Cardiac septum (tissue), 1 donor: Measurements from ENCODE around the gene FLNC. TPM values are rescaled to one million over a fixed set of nuclear protein-coding genes. Genes with fewer than 3 reads are reported as not detected.

Experiments
- DNase-seq: peaks from one replicate; pipeline ENCODE4 v3.0.0-alpha.2; 2020; ENCODE audit warnings: low spot score
- intact Hi-C: fragments of 100-400 bp; cut with DNase I; formaldehyde crosslinking; loops from one replicate; pipeline ENCODE4 v1.14.0; 2022
- total RNA-seq: library from RNA; stranded (reverse); fragmentation: NEBNext Ultra II Directional; extraction: Animal tissue kit (Norgen Biotek cat#: 25700); gene quantifications from one replicate; pipeline ENCODE4 v1.2.1, GENCODE V29; 2021
- donor health status: DM: no; HTN: no; CAD: no.

Gene FLNC
- total RNA-seq, 1 donor from 2014 or later = 1,261 TPM

DNA sequence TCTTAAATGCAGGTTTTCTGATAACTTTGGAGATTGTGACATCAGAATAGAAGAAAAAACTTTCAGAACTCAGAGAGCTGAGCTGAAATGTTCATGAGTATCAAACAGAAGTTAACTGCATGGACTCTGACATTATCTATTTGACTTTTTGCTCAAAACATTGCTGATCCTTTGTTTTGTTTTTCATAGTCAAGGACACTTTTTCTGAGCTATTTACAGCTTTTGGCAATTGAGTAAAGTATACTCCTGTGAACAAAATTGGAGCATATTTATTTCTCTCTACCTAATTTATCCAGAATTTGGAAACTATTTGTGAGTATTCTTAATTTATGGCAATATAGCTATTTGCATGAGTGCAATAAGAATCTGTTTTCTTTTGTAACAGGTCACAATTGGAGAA, 69.2 kb downstream of the FLNC start:
- no peak for DNase-seq
- intact Hi-C loops = no loop called here

DNA sequence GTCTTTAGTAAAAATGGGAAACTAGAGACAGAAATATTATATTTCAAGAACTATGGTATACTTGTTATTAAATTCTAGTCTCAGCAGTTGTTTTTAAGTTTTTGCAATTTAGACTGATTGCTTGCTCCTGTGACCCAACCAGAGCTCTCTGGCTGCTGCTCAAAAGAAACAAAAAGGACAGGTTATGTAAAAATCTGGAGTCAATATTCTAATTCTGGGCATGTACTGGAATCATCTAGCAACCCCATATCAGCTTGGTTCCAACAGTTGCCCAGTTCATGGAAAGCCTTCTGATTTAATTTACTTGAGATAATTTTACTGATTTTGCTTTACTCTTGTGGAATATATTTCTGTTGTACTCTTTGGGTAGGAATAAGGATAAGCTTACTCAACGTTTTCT, 70.0 kb downstream of the FLNC start:
- DNase-seq = no peak
- intact Hi-C loops = no loop called here

DNA sequence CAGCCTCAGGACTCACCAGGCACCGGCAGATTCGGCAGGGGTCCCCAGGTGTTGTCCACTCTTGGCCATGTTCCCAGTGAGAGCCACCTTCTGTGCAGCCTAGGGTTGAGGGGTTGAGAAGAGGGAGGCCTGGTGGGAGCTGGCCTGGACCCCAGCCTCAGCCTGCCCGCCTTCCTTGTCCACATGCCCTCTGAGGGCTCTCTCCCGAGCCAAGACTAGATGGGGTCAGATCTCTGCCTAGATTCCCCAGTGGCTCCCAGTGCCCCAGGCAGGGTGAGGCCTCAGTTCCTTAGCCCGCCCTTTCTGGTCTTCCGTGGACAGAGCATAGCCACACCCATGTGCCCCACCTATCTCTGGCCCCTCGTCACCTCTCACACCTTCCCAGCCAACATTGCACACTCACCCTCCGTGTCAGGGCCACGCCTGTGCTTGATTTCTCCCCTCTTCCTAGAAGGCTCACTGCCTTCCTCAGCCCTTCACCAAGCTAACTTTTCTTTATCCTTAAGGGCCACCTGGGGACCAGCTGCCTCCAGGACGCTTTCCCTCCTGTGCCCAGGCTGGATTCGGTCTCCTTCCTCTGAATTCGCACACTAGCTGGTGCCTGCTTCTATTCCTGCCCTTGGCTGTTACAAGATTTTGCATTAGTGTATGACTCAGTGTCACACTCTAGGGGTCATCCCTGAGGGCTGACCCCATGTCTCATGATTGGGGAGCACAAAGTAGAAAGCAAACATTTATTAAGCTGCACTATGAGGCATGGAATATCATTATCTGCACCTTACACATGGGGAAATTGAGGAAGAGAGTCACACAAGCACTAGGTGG, 72.8 kb downstream of the FLNC start:
- no peak for DNase-seq
- intact Hi-C loops = no loop called here

DNA sequence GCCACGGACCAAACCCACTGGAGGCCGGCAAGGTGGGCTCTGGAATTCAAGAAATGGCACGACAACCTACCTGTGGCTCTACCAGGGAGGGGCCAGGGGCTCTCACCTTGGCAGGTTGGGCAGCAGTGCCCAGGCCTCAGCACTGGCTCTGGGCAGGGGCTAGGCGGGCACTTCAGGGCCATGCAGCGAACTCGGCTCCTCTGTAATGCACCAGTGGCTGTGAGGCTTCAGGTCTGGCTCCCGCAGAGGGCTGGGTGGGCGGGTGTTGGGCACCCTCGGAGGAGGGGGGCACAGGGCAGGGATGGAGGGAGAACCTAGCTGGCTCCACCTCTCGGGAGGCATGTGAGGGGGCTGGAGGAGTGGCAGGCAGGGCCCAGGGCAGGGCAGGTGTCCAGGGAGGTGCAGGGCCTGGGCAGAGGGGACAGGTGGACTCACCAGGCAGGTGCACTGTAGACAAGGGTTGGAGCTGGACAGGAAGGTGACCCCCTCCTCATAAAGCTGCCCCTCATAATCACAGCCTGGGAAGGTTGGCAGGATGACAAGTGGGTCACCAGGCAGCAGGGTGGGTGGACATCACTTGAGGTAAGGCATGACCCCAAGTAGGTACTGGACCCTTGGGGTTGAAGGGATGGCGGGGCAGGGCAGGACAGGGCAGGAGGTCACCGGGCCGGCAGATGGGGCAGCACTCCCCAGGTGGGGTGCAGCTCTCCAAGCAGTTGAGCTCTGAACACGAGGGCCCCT, 73.6 kb downstream of the FLNC start:
- DNase-seq = no peak
- intact Hi-C loops = no loop called here

DNA sequence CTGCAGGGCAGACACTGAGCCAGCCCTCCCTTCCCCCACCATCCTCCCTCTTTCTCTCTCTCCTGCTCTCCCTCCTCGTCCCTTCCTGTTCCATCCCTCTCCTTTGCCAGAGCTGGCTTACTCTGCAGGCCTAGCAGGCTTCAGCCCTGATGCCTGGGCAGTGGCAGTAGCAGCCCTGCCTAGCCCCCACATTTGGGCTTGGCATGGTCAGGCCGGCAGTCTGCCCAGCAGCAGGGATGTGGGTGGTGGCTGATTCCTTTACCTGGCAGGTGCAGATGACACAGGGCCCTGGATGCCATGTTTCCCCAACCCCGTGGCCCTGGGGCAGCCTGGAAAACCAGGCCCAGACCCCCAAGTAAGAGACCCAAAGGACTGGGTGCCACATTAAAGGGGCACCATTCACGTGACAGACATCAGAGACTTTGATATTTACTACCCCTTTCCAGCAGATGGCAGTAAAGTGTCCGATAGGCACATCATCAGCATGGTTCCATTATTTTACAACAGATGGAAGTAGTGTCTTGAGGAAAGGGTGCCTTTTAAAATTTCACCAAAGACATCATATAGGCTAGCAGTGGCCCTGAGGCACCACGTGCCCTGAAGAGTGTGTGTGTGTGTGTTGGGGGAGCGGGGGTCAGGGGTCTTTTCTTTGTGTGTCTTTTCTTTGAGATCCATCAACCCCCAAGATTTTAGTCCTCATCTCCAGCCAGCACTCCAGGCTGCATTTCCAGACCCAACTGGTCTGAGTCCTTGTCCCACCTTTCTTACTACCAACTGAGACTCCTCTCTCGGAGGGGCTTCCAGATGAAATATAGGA, 74.4 kb downstream of the FLNC start:
- intact Hi-C loops = loop anchor here (5.0 kb wide), 1 partner anchor 188 kb away; no protein-coding TSS in a partner anchor
- no peak for DNase-seq

DNA sequence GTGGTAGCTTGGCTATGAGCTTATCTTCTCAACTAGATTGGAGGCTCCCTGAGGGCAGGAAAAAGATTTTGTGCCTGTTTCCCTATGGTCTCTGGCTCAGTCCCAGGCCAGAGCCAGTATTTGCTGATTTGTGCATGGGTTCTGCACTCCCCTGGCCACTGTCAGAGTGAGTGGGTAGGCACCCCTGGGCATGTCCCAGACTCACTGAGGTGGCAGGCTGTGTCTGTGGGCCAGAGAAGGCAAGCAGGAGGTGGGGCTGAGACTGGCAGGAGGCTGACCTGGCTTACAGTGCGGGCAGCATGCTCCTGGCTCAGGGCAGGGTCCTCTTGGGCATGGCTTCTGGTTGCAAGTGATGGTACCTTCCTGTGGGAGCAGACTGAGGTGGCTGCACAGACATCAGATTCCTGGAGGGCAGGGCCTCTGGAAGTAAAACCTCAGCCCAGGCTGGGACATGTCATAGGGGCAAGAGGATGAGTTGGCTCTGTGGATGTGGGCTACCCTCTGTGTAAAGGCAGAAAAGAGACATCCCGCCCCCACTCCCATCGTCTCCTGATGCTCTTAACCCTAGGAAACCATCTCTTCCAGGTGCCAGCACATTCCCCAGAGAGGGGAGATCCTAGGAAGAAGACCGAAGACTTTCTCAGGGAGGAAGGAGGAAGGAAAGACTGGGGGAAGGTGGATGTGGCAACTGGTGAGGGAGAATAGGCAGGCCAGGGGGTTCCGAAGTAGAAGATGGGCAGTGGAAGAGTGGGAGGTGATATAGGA, 76.0 kb downstream of the FLNC start:
- no peak for DNase-seq
- intact Hi-C loops = loop anchor here (5.0 kb wide), 1 partner anchor 186 kb away; no protein-coding TSS in a partner anchor

DNA sequence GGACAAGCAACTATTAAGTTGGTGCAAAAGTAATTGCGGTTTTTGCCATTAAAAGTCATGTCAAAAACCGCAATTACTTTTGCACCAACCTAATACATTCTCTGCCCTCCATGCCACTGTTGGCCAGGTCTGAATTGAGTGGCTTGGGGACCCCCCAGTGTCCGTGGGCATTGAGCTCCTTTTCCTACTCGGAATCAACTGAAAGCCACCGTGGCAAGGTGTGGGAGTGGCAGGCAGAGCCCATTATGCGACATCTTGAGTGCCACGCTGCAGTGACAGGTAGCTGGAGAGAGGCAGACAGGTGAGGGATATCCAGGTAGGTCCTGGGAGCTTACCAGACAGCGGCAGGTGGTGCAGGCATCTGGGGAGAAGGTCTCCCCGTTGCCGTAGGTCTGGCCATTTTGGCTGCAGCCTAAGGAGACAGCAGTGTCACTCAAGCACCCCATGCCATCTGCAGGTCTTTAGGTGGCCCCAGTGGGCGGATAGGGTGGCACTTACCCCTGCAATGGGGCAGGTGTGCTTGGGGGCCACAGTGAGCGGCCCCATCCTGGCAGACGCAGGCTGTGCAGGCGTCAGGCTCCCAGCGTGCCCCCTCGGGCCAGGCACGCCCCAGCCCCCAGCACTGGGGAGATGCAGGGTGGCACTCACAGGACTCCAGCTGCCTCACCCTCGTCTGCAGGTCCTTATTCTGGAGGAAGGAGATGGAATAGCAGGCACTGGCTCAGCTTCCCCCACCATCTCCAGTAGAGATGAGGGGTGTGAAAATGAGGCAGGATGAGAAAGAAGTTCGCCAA, 76.8 kb downstream of the FLNC start:
- intact Hi-C loops = loop anchor here (5.0 kb wide), 1 partner anchor 185 kb away; no protein-coding TSS in a partner anchor
- no peak for DNase-seq

Other genes with a start within 250 kb of the FLNC start
- 2.4 TPM for gene GARIN1A, start 158.1 kb upstream of the FLNC start, total RNA-seq
- 326 TPM for gene CALU, start 91.0 kb upstream of the FLNC start, total RNA-seq
- not detected for gene OPN1SW, start 54.6 kb upstream of the FLNC start, total RNA-seq
- gene CCDC136, start 38.4 kb upstream of the FLNC start, total RNA-seq = 14.5 TPM
- 80.0 TPM for gene ATP6V1F, start 32.5 kb downstream of the FLNC start, total RNA-seq
- 0.35 TPM for gene KCP, start 80.3 kb downstream of the FLNC start, total RNA-seq
- gene IRF5, start 107.5 kb downstream of the FLNC start, total RNA-seq = 1.6 TPM
- 27.7 TPM for gene TNPO3, start 224.7 kb downstream of the FLNC start, total RNA-seq